SIG-M5 (cell line): ENCODE data around the gene C1QB.
"Not testable (repeated sequence)": the region's sequence is repeated elsewhere in the genome, so short reads cannot be mapped to it uniquely, and the experiment has no call there.

Experiments
- DNase-seq: peaks from one replicate; lab custom pipeline; 2025; lab: John Stamatoyannopoulos, UW

C1QB gene

DNA sequence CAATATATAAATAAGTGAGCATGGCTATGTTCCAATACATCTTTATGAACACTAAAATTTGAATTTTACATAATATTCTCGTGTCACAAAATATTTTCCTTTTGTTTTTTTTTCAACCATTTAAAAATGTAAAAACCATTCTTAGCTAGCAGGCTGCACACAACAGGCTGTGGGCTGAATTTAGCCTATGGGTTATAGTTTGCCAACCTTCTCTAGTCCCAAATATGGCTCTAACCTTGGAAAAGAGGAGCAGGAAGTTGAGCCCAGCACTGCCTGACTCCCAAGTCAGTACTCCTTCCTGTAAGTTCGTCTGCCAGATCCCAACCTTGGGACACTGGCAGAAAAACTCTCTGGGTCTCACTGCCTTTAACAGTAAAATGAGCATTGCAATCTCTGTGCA lies 13.4 kb downstream of the C1QB start:
- no peak for DNase-seq

DNA sequence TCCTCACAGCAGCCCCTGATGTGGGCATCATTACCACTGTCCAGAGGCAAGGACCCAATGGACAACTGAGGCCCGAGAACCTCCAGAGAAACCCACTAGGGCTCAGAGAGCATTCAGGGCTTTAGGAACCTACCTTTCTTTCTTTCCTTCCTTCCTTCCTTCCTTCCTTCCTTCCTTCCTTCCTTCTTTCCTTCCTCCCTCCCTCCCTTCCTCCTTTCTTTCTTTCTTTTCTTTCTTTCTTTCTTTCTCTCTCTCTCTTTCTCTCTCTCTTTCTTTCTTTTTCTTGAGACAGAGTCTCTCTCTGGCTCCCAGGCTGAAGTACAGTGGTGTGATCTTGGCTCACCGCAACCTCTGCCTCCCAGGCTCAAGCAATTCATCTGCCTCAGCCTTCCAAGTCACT lies 15.8 kb downstream of the C1QB start:
- not testable (repeated sequence) for DNase-seq

DNA sequence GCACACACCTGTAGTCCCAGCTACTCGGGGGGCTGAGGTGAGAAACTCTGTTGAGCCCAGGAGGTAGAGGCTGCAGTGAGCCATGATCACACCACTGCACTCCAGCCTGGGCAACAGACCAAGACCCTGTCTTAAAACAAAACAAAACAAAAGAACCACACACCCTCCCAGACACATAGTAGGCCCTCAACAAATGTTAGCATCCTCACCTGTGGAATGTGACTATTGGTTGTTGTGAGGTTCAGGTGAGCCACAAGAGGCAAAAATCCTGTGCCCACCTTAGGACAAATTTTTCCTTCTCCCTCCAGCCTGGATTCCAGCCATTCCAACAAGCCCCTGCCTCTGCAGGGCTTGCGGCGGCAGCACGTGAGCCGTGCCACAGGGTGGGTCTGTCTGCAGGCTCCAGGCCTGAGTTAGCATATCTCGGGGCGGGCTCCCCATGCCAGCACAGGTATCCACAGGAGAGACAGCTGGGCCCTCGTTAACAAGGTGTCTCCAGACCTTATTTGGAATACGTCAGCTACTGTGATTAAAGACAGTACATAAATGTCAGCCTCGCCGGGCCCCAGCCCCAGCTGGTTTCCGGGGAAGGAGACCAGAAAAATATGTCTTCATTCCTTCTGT lies 17.4 kb downstream of the C1QB start:
- no peak for DNase-seq

DNA sequence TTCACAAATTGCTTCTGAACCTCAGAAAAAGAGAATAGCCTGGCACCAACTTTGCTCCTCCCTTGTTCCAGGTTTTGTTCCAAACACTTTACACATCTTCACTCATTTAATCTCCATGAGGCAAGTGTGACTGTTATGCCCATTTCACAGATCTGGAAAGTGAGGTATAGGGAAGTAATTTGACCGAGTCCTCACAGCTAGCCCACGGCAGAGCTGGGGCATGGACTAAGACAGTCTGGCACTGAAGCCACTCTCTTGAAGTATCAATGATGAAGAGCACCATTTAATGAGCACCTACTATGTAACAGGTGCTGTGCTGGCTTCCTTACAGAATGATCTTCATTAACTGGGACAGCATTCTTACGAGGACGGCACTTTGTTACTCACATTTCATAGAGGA lies 19.0 kb downstream of the C1QB start:
- no peak for DNase-seq

DNA sequence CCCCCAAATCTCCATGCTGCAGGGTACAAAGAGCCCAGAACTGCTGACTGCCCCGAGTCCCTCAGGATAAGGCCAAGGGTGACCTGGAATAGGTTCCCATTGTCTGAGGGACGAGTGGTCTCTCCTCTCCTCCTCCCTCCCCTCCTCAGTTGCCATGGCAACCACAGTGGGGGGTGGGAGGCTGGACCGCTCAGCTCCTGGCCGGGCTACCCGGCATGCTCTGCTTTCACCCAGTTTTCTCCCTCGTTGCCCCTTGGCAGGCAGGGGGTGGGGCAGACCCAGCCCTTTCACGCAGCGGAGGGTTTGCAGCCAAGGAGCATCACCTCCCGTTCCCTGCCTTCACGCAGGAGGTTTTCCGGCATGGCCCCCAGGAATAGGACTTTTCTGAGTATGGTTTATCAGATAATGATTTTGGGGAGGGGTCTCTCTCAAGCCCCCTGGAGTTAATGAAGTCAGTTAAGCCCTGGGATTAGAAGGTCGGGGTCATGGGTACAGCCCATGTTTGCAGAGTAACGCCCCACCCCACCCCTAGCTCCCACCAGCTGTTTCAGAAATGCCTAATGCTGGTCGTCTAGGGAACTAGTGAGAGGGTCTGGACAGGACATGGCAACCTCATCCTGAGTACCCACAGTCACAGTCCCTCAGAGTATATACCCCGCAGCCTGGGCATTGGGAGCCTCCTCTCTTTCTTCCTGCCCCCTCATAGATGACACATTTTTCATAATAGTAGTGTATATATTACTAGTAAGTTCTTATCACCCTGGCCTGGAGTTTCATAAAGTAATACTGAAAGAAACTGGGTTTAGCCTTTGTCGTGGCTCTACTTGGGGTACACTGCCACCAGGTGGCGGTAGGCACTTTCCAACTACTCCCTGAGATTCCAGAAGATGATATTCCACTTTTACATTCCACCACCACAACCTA lies 20.7 kb downstream of the C1QB start:
- DNase-seq = no peak

DNA sequence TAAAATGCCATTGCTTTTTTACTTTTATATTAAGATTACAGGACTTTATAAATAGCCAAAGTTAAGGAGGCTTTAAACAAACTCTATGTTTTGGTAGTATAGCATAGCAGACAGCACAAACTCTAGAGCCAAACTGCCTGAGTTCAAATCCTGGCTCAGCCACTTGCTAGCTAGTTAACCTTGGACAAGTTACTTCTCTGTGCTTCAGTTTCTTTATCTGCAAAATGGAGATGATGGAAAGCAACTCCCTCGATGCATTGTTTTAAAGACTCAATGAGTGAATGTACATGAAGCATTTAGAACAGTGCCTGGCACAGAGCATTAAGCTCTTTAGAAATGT lies 21.3 kb downstream of the C1QB start:
- no peak for DNase-seq

- DNase-seq = not testable (repeated sequence)
Observed at GRCh38 chr1:22676151-22676550, 23.1 kb downstream of the C1QB start.

- no peak for DNase-seq
Observed at GRCh38 chr1:22676916-22677583, 24.0 kb downstream of the C1QB start.

DNA sequence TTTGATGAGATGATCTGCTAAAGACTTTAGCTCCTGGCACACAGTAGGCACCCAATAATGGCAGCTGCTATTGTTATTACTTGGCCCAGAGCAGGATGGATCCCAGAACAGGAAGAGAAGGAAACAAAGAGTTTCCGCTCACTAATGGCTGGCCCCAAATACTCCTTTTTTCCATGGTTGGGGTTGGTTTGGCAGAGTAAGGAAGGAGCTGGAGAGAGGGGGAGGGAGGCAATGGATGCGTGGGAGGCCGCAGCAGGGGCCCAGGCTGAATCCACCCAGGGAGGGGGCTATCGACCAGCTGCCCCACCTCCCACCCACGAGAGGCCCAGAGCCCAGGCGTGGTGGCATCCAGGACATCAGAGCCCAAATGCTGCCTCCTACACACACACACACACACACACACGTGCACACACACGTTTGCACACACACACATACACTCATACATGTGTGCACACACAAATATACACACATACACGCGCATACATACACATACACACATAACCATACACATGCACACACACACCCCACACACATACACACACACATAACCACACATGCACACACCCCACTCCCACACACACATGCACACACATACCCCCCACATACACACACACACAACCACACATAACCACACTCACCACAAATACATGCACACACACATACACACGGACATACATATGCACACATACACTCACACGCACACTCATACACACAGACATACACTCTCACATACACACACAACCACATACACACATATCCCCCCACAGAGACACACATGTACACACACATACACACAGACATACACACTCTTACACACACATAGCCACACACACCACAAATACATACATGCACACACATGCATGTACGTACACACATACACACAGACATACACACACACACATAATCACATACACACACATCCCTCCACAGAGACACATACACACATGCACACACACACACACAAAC lies 25.2 kb downstream of the C1QB start:
- DNase-seq = no peak

DNA sequence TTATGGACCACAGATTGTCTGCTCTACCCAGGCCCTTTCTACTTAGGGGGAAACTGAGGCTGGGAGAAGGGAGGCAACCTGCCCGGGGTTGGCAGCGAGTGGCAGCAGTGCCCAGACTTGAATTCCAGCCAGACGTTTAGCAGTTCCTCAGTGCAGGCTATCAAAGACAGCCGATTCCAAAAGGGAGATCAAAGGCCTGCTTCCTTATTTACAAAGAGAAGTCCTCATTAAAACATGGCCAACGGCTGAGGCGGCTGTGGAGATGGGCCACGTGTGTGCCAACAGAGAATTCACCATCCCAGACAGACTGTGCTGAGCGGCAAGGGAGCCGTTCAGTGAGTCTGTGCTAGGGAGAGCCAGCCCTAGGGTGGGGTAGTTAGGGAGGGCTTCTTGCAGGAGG lies 27.7 kb downstream of the C1QB start:
- no peak for DNase-seq

GRCh38 chr1:22681556-22682276 lies 28.7 kb downstream of the C1QB start:
- no peak for DNase-seq

GRCh38 chr1:22683547-22683946 lies 30.5 kb downstream of the C1QB start:
- no peak for DNase-seq

DNA sequence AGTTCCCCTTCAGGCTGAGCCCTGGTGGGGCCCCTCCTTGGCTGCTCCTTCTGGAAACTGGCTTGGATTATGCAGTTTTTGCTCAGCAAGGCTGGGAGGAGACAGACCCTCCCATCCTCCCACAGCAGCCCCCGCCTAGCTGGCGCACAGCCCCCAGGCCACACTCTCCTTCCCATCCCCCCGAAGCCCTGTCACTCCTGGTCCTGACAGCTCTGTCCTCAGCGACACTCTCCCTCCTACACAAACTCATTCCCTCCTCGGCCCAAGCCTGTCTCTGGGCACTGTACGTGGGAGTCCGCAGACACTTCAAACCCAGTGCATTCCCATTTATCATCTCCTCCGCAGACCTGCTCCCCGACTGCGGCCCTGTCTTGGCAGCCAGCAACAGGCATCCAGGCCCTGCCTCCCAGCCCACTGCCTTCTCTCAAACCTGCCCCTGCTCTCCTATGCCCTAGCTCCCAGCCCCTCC lies 32.6 kb downstream of the C1QB start:
- no peak for DNase-seq

- no peak for DNase-seq
Observed at GRCh38 chr1:22687191-22687590, 34.2 kb downstream of the C1QB start.

- no peak for DNase-seq
Observed at GRCh38 chr1:22688466-22688865, 35.4 kb downstream of the C1QB start.

DNA sequence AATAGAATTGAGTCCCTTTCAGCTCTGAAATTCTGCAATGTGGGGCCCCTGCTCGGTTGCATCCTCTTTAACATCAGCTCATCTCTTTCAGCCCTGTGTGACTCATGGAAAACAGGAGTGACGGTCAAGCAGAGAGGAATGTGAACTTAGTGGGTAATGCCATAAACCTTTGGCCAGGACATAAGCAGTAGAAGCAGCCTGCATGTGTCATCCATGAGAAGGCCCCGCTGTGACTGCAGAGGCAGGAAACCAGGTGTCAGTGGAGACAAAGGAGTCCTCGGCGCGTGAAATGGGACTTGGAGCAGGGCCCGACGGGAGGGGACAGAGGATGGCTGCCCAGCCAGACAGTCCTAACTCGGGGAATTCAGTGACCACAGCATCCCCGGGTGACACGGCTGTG lies 36.5 kb downstream of the C1QB start:
- DNase-seq = no peak

- no peak for DNase-seq
Observed at GRCh38 chr1:22691031-22691753, 38.2 kb downstream of the C1QB start.

DNA sequence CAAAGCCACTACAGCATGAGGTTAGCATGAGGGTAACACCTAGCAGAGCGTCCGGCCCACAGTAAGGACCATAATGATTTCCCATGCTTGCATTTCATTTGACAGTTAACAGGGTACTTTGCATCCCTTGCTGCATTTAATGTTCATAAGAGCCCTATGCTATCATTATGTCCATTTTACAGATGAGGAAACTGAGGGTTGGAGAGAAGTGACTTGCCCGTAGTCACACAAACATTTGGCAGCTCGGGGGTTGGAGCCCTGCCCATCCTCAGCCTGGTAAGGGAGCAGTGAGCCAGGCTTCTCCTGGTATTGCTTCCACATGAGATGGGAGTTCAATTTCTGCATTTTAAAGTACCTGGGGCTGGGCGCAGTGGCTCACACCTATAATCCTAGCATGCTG lies 41.1 kb downstream of the C1QB start:
- no peak for DNase-seq

- DNase-seq = no peak
Observed at GRCh38 chr1:22696610-22697009, 43.6 kb downstream of the C1QB start.

GRCh38 chr1:22697980-22698379 lies 44.9 kb downstream of the C1QB start:
- DNase-seq = no peak
